ENCODE data around the gene ATP12A.

DNA sequence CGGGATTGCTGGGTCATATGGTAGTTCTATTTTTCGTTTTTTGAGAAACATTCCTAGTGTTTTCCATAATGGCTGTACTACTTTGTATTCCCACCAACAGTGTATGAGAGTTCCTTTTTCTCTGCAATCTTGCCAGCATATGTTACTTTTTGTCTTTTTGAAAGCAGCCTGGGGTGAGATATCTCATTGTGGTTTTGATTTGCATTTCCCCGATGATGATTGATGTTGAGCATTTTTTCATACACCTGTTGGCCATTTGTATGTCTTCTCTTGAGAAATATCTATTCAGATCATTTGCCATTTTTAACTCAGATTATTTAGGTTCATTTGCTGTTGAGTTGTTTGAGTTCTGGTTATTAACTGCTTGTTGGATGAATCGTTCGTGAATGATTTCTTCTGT lies 18.5 kb upstream of the ATP12A start:
- TF ChIP-seq POLR2A (IDR thresholded peaks at IDR 0.05) (no peak), EP300 (IDR thresholded peaks at IDR 0.05) (no peak)
- TF ChIP-seq, protein P1, sequence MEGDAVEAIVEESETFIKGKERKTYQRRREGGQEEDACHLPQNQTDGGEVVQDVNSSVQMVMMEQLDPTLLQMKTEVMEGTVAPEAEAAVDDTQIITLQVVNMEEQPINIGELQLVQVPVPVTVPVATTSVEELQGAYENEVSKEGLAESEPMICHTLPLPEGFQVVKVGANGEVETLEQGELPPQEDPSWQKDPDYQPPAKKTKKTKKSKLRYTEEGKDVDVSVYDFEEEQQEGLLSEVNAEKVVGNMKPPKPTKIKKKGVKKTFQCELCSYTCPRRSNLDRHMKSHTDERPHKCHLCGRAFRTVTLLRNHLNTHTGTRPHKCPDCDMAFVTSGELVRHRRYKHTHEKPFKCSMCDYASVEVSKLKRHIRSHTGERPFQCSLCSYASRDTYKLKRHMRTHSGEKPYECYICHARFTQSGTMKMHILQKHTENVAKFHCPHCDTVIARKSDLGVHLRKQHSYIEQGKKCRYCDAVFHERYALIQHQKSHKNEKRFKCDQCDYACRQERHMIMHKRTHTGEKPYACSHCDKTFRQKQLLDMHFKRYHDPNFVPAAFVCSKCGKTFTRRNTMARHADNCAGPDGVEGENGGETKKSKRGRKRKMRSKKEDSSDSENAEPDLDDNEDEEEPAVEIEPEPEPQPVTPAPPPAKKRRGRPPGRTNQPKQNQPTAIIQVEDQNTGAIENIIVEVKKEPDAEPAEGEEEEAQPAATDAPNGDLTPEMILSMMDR (IDR thresholded peaks at IDR 0.05), result no peak

Measured in ovary (tissue), 3 donors.